ENCODE measurements around the gene PSMD13. TPM values are rescaled to one million over a fixed set of nuclear protein-coding genes. Genes with fewer than 3 reads are reported as not detected.

Gene PSMD13
- total and polyA plus RNA-seq, 2 donors (not counting 1 experiment from before 2014, with no cell fraction given) = 98.0 to 104 TPM

- Mint-ChIP-seq H3K4me3 (peak overlapping the region; percentile 99), H3K27ac (peak overlapping the region; percentile 89), H3K9me3 (ENCODE audit: insufficient read depth) (no peaks in the 10 kb centered on the region), H3K27me3 (no peaks in the 10 kb centered on the region), H3K4me1 (peaks cover 33% of the 10 kb centered on the region)
- peak overlapping the region; percentile 76 for H3K4me2 ChIP-seq (replicated peaks; ENCODE audit: low read depth, low read length, poor library complexity, severe bottlenecking)
- H2AFZ ChIP-seq (ENCODE audit: insufficient read depth, low read depth, low read length, poor library complexity, severe bottlenecking) = no peak overlapping the region
- ChIA-PET CTCF (interaction anchor here (1.0 kb wide), 2 partner anchors 27 to 45 kb away, joined by 3 read pairs; no protein-coding TSS in a partner anchor), POLR2A (interaction anchor here (0.6 to 3.4 kb wide), 3 partner anchors 28 to 33 kb away, joined by 3 to 25 read pairs (median 12); partner anchors contain the start of genes BET1L and RIC8A)
- TF ChIP-seq CTCF (IDR thresholded peaks at IDR 0.05) = no peak
- no peak for TF ChIP-seq EZH2 (IDR thresholded peaks at IDR 0.05; ENCODE audit: borderline replicate concordance, insufficient read depth, low read depth, low read length, poor library complexity, severe bottlenecking)
- WGBS (ENCODE audit: insufficient coverage) = 90% methylated on average over 7 of the region's 8 CpGs
- peak overlapping the region in 1 of 2 donors; percentile 82 for H3K27ac ChIP-seq (ENCODE audit: low read length in 2 of 2)
- H3K9ac ChIP-seq (ENCODE audit: low read length) = peak overlapping the region; percentile 80
- peaks cover 4 to 14% of the 10 kb centered on the region in 2 experiments for H3K36me3 ChIP-seq (replicated peaks in 1 of 2; ENCODE audit: control extremely low read depth in 1 of 2, control insufficient read depth in 1 of 2, extremely low read depth in 1 of 2, insufficient read depth in 2 of 2, low read length in 1 of 2)
- DNase-seq (no peak), ATAC-seq (ENCODE audit: low read depth) (no peak)
- intact Hi-C loops (cut with micrococcal nuclease) = loop anchor here (5.0 kb wide), 1 partner anchor 52 kb away; the partner anchor contains the start of gene PGGHG
- no peaks in the 10 kb centered on the region for H3K9me3 ChIP-seq (ENCODE audit: control extremely low read depth in 1 of 3, control insufficient read depth in 2 of 3, insufficient read depth in 1 of 3, low read length in 2 of 3)
- H4K20me1 ChIP-seq (ENCODE audit: control insufficient read depth, insufficient read depth, low read length, poor library complexity, severe bottlenecking) = peaks cover 23% of the 10 kb centered on the region
- H3K79me2 ChIP-seq (ENCODE audit: control insufficient read depth, insufficient read depth, low read length) = peaks cover 41% of the 10 kb centered on the region
- H3K4me1 ChIP-seq (ENCODE audit: control insufficient read depth in 2 of 2, insufficient read depth in 2 of 2, low read length in 2 of 2) = peaks cover 18 to 22% of the 10 kb centered on the region in 2 donors
- H3K27me3 ChIP-seq (replicated peaks in 1 of 4; ENCODE audit: control extremely low read depth in 1 of 4, control insufficient read depth in 3 of 4, insufficient read depth in 4 of 4, low read length in 3 of 4) = no peaks in the 10 kb centered on the region
- peak overlapping the region in 3 of 5 experiments; percentile 62 to 81 (median 75) for H3K4me3 ChIP-seq (ENCODE audit: control extremely low read depth in 1 of 5, extremely low read depth in 1 of 5, insufficient read depth in 1 of 5, low read depth in 2 of 5, low read length in 4 of 5)
These were observed 1.6 kb upstream of the PSMD13 start for GRCh38 chr11:235180-235579.

- Histone ChIP-seq H2AFZ (ENCODE audit: insufficient read depth, low read depth, low read length, poor library complexity, severe bottlenecking) (peak overlapping the region; percentile 92), H3K27ac (ENCODE audit: low read length in 2 of 2) (peak overlapping the region; percentile 62 to 82), H3K9ac (ENCODE audit: low read length) (peak overlapping the region; percentile 80), H3K27me3 (replicated peaks in 1 of 4; ENCODE audit: control extremely low read depth in 1 of 4, control insufficient read depth in 3 of 4, insufficient read depth in 4 of 4, low read length in 3 of 4) (no peaks in the 10 kb centered on the region), H4K20me1 (ENCODE audit: control insufficient read depth, insufficient read depth, low read length, poor library complexity, severe bottlenecking) (peaks cover 23% of the 10 kb centered on the region), H3K9me3 (ENCODE audit: control extremely low read depth in 1 of 3, control insufficient read depth in 2 of 3, insufficient read depth in 1 of 3, low read length in 2 of 3) (no peaks in the 10 kb centered on the region), H3K4me2 (replicated peaks; ENCODE audit: low read depth, low read length, poor library complexity, severe bottlenecking) (peak overlapping the region; percentile 76), H3K4me3 (ENCODE audit: control extremely low read depth in 1 of 5, extremely low read depth in 1 of 5, insufficient read depth in 1 of 5, low read depth in 2 of 5, low read length in 4 of 5) (peak overlapping the region; percentile 62 to 84 (median 79)), H3K36me3 (replicated peaks in 1 of 2; ENCODE audit: control extremely low read depth in 1 of 2, control insufficient read depth in 1 of 2, extremely low read depth in 1 of 2, insufficient read depth in 2 of 2, low read length in 1 of 2) (peaks cover 4 to 18% of the 10 kb centered on the region in 2 experiments), H3K79me2 (ENCODE audit: control insufficient read depth, insufficient read depth, low read length) (peaks cover 44% of the 10 kb centered on the region), H3K4me1 (ENCODE audit: control insufficient read depth in 2 of 2, insufficient read depth in 2 of 2, low read length in 2 of 2) (peaks cover 18 to 22% of the 10 kb centered on the region in 2 donors)
- Mint-ChIP-seq H3K4me3 (peak overlapping the region; percentile 99), H3K4me1 (peaks cover 35% of the 10 kb centered on the region), H3K27me3 (no peaks in the 10 kb centered on the region), H3K9me3 (ENCODE audit: insufficient read depth) (no peaks in the 10 kb centered on the region), H3K27ac (peak overlapping the region; percentile 89)
- POLR2A ChIA-PET = interaction anchor here (0.6 to 3.4 kb wide), 3 partner anchors 28 to 32 kb away, joined by 3 to 25 read pairs (median 12); partner anchors contain the start of genes BET1L and RIC8A
- ATAC-seq (ENCODE audit: low read depth) (peak; percentile 3), DNase-seq (no peak)
- WGBS (ENCODE audit: insufficient coverage) = 7% methylated on average over 9 of the region's 13 CpGs
- no peak for TF ChIP-seq EZH2 (IDR thresholded peaks at IDR 0.05; ENCODE audit: borderline replicate concordance, insufficient read depth, low read depth, low read length, poor library complexity, severe bottlenecking)
- no peak for TF ChIP-seq CTCF (IDR thresholded peaks at IDR 0.05)
- intact Hi-C loops (cut with micrococcal nuclease) = loop anchor here (5.0 kb wide), 1 partner anchor 52 kb away; the partner anchor contains the start of gene PGGHG
- CTCF ChIA-PET = interaction anchor here (1.0 kb wide), 2 partner anchors 27 to 45 kb away, joined by 3 read pairs; no protein-coding TSS in a partner anchor
These were observed 1.2 kb upstream of the PSMD13 start for GRCh38 chr11:235609-235996.

Data from B cell (primary cell).